Muscle layer of colon (tissue), 2 donors: ENCODE measurements around the gene MGAT4A.

Source experiments
- H3K27ac ChIP-seq: one replicate; pipeline ENCODE4 v1.7.0; 2013; ENCODE audit warnings: low read depth, mild to moderate bottlenecking, low read length, moderate library complexity
- H3K27me3 ChIP-seq, 2 donors: one replicate each; pipeline ENCODE4 v1.7.0; 2013; ENCODE audit warnings: low read length in 2 of 2, mild to moderate bottlenecking in 2 of 2; ENCODE audit not compliant: insufficient read depth in 2 of 2, control insufficient read depth in 1 of 2
- H3K36me3 ChIP-seq: one replicate; pipeline ENCODE4 v1.7.0; 2013; ENCODE audit warnings: mild to moderate bottlenecking, low read length; ENCODE audit not compliant: insufficient read depth
- H3K4me1 ChIP-seq: one replicate; pipeline ENCODE4 v1.7.0; 2013; ENCODE audit warnings: mild to moderate bottlenecking, low read length; ENCODE audit not compliant: insufficient read depth
- H3K4me3 ChIP-seq, 2 donors: one replicate each; pipeline ENCODE4 v1.7.0; 2013; ENCODE audit warnings: low read length in 2 of 2, low read depth in 1 of 2, mild to moderate bottlenecking in 1 of 2, moderate library complexity in 1 of 2
- H3K9ac ChIP-seq: one replicate; pipeline ENCODE4 v1.7.0; 2013; ENCODE audit warnings: low read length
- H3K9me3 ChIP-seq: one replicate; pipeline ENCODE4 v1.7.0; 2013; ENCODE audit warnings: mild to moderate bottlenecking, low read length
- donor health status: abdominal sarcoma.
- donor health status: Adenocarcinoma of cecum.

The MGAT4A gene

GRCh38 chr2:98573426-98573825 lies 157.5 kb downstream of the MGAT4A start:
- Histone ChIP-seq H3K9ac (no peak overlapping the region), H3K9me3 (no peaks in the 10 kb centered on the region), H3K27me3 (no peaks in the 10 kb centered on the region), H3K27ac (no peak overlapping the region), H3K4me1 (no peaks in the 10 kb centered on the region), H3K4me3 (no peak overlapping the region), H3K36me3 (peaks cover 66% of the 10 kb centered on the region)

DNA sequence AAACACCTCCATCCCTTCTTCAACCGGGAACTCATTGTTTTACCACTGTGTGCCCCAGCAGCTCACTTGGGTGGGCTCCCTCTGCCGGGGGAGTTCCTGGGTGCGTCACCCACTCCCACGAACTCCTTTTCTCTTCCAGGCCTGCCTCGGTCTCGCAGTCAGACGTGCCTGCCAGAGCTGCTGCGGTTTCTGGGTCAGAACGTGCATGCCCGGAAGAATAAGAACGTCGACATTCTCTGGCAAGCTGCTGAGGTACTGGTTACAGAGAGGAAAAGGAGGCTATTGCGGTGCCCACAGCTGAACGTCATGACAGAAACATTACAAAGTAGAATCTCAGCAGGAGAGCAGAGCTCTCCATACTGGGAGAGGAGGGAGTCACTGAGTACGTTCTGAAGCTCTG lies 158.3 kb downstream of the MGAT4A start:
- Histone ChIP-seq H3K4me1 (no peaks in the 10 kb centered on the region), H3K9ac (no peak overlapping the region), H3K4me3 (no peak overlapping the region), H3K27ac (no peak overlapping the region), H3K9me3 (no peaks in the 10 kb centered on the region), H3K36me3 (peaks cover 65% of the 10 kb centered on the region), H3K27me3 (no peaks in the 10 kb centered on the region)

DNA sequence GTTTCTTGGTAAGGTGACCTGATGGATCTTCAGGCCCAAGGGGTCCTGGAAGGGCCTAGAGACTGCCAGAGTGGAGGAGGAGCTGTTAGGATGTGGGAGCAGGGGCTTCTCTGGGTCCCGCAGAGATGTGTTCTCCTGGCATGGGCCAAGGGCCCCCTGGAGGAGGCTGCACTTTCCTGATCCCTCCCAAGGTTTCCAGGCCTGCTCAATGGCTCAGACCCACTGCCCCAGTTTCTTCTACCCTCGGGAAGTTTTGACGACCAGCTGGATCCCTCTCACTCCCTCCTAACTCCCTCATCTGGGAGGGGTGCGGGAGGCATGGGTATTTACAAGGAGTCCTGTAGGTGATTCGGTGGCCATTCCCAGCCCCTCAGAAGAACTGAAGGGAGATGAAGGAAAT lies 158.7 kb downstream of the MGAT4A start:
- peaks cover 65% of the 10 kb centered on the region for H3K36me3 ChIP-seq
- H3K4me3 ChIP-seq = no peak overlapping the region
- no peaks in the 10 kb centered on the region for H3K4me1 ChIP-seq
- no peak overlapping the region for H3K9ac ChIP-seq
- no peak overlapping the region for H3K27ac ChIP-seq
- no peaks in the 10 kb centered on the region for H3K9me3 ChIP-seq
- no peaks in the 10 kb centered on the region for H3K27me3 ChIP-seq

DNA sequence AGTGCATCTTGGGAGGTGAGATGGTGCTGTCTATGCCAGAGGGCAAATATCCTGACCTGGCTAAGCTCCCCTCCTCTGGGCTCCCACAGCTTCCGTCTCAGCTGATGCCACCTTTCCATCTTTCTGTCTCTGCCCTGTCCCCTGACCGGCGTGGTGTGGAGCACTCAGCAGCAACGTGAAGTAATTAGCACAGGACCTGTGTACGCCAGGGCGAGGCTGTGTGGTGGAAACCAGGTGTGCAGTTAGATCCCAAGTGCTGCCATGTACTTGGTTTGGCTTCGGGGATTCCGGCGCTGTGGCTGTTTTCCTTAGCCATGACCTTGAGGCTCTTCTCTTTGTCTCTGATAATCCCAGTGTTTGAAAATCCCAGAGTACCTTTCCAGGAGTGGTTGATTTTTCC lies 159.1 kb downstream of the MGAT4A start:
- peaks cover 66% of the 10 kb centered on the region for H3K36me3 ChIP-seq
- no peaks in the 10 kb centered on the region for H3K27me3 ChIP-seq

DNA sequence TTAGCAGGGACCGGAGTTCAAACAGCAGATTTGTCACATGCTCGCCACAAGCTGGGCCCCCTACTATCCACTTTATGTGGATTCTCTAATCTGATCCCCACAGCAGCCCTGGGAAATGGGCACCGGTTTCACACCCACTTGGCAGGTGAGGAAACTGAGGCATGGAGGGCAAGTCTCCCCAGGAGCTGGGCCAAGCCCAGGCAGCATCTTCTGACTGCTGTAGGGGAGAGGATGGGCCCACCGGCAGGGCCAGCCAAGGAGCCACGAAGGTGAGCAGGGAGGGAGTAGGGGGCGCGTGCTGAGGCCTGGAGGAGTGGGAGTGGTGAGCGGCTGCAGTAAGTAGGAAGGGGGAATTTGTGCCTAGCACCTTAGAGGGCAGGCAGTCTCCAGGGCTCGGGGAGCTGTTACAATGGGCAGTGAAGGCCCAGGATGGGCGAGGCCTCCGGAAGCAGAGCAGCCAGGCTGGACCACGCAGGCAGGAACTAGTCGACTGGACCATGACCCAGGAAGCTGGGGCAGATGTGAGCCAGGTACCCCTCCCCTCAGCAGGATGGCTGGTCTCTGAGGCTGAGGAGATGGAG lies 159.7 kb downstream of the MGAT4A start:
- H3K4me1 ChIP-seq = no peaks in the 10 kb centered on the region
- H3K9ac ChIP-seq = no peak overlapping the region
- no peak overlapping the region for H3K4me3 ChIP-seq
- no peaks in the 10 kb centered on the region for H3K9me3 ChIP-seq
- no peak overlapping the region for H3K27ac ChIP-seq
- peaks cover 66% of the 10 kb centered on the region for H3K36me3 ChIP-seq
- H3K27me3 ChIP-seq = no peaks in the 10 kb centered on the region

More for the DNA sequence above, 159.1 kb downstream of the MGAT4A start:
- H3K4me3 ChIP-seq = no peak overlapping the region
- H3K9me3 ChIP-seq = no peaks in the 10 kb centered on the region
- no peaks in the 10 kb centered on the region for H3K4me1 ChIP-seq
- H3K9ac ChIP-seq = no peak overlapping the region
- no peak overlapping the region for H3K27ac ChIP-seq

GRCh38 chr2:98570356-98570755 lies 160.6 kb downstream of the MGAT4A start:
- no peak overlapping the region for H3K4me3 ChIP-seq
- H3K36me3 ChIP-seq = peaks cover 72% of the 10 kb centered on the region
- no peak overlapping the region for H3K9ac ChIP-seq
- H3K27me3 ChIP-seq = no peaks in the 10 kb centered on the region
- H3K9me3 ChIP-seq = no peaks in the 10 kb centered on the region
- H3K4me1 ChIP-seq = no peaks in the 10 kb centered on the region
- no peak overlapping the region for H3K27ac ChIP-seq

DNA sequence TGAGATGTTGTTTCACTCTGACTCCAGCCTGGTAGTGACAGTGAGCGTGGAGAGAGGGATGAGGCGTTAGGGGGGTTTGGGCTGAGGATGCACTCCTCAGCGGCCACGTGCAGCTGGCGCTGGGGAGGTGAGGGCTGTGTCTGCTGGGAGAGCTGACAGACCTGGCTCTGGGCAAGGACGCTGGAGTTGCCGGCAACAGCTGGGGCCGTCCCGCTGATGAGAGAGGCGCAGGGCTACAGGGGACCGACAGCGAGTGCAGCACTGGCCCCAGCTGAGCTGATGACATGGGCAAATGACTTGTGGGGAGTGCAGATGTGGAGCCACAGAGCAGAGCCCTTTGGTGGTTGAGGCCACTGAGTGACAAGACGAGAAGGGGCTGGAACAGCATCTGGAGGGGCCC lies 161.0 kb downstream of the MGAT4A start:
- Histone ChIP-seq H3K4me3 (no peak overlapping the region), H3K36me3 (peaks cover 77% of the 10 kb centered on the region), H3K4me1 (no peaks in the 10 kb centered on the region), H3K9me3 (no peaks in the 10 kb centered on the region), H3K27ac (no peak overlapping the region), H3K27me3 (no peaks in the 10 kb centered on the region), H3K9ac (no peak overlapping the region)

DNA sequence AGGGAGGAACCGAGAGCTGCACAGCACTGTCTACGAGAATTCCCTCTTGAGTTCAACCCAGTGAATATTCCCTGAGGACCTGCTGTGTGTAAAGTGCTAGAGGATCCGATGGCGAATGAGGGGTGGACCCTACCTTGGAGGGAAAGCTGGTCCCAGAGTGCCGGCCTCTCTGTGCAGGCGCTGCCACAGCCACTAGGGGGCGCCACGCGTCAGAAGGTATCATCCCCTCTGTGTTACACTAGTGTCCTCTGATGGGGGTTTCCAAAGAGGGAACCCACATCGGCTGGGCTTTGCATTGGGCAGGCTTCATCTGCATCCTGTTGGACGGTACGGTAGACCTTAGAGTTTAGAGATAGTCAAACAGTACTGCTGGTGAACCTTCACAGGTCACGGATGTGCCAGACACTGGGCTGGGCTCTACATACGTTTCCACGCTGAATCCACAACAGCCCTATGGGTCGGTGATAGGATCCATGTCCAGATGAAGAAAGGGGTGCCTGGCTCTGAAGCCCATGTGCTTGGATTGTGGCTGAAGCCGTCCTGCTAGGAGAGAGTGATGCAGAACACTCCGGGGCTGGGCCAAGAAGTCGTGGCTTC lies 161.6 kb downstream of the MGAT4A start:
- H3K36me3 ChIP-seq = peaks cover 82% of the 10 kb centered on the region
- no peak overlapping the region for H3K27ac ChIP-seq
- no peaks in the 10 kb centered on the region for H3K4me1 ChIP-seq
- no peak overlapping the region for H3K4me3 ChIP-seq
- H3K9me3 ChIP-seq = no peaks in the 10 kb centered on the region
- no peak overlapping the region for H3K9ac ChIP-seq
- no peaks in the 10 kb centered on the region for H3K27me3 ChIP-seq
